ENCODE measurements around the gene CFAP73.

The CFAP73 gene

GRCh38 chr12:113131556-113131955 is 18.0 kb upstream of the CFAP73 start:
- TF ChIP-seq CTCF (IDR thresholded peaks at IDR 0.05; ENCODE audit: low read depth, low read length, missing control alignments) = no peak
- no peak for DNase-seq (ENCODE audit: low read depth)
- no peak overlapping the region for H3K4me3 ChIP-seq (ENCODE audit: low read depth, low read length)

- no peak for TF ChIP-seq CTCF (IDR thresholded peaks at IDR 0.05; ENCODE audit: low read depth, low read length, missing control alignments)
- DNase-seq (ENCODE audit: low read depth) = no peak
- no peak overlapping the region for H3K4me3 ChIP-seq (ENCODE audit: low read depth, low read length)
These were observed 16.5 kb upstream of the CFAP73 start for GRCh38 chr12:113133036-113133435.

- no peak for TF ChIP-seq CTCF (IDR thresholded peaks at IDR 0.05; ENCODE audit: low read depth, low read length, missing control alignments)
- DNase-seq (ENCODE audit: low read depth) = no peak
- no peak overlapping the region for H3K4me3 ChIP-seq (ENCODE audit: low read depth, low read length)
These were observed 15.9 kb upstream of the CFAP73 start for GRCh38 chr12:113133666-113134065.

GRCh38 chr12:113134071-113134470 is 15.5 kb upstream of the CFAP73 start:
- TF ChIP-seq CTCF (IDR thresholded peaks at IDR 0.05; ENCODE audit: low read depth, low read length, missing control alignments) = no peak
- no peak overlapping the region for H3K4me3 ChIP-seq (ENCODE audit: low read depth, low read length)
- DNase-seq (ENCODE audit: low read depth) = no peak

- TF ChIP-seq CTCF (IDR thresholded peaks at IDR 0.05; ENCODE audit: low read depth, low read length, missing control alignments) = no peak
- no peak overlapping the region for H3K4me3 ChIP-seq (ENCODE audit: low read depth, low read length)
- DNase-seq (ENCODE audit: low read depth) = no peak
These were observed 15.0 kb upstream of the CFAP73 start for GRCh38 chr12:113134521-113134951.

GRCh38 chr12:113135178-113136127 is 14.1 kb upstream of the CFAP73 start, which contains the start of gene RASAL1:
Gene RASAL1 (minus strand): TSS chr12:113135761. CDS start chr12:113135462, 299 bp downstream.
- H3K4me3 ChIP-seq (ENCODE audit: low read depth, low read length) = no peak within 1 kb of the TSS
- no peak for DNase-seq (ENCODE audit: low read depth)
- peak; percentile 50 for TF ChIP-seq CTCF (IDR thresholded peaks at IDR 0.05; ENCODE audit: low read depth, low read length, missing control alignments)
